ENCODE measurements around the gene HACD4.

DNA sequence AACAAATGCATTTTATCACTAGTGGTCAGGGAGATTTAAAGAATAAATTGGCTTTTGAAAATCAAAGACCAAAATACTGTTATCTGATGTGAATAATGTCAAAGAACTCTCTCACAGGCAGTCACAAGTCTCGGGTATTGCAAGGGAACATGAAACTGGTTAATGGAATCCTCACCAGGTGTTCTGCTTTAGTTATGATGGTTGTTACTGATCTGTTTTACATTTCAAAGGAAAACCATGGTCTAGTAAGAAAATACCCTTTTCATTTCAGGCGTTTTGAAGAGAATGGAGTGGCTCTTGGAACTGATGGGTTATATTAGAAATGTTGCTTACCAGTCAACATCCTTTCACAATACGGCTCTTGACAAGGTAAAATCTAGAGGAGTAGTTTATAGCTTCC is 43.4 kb downstream of the HACD4 start:
- TF ChIP-seq CTCF (IDR thresholded peaks at IDR 0.05): no peak
- no peak for TF ChIP-seq EZH2phosphoT487 (IDR thresholded peaks at IDR 0.05)
- no peak for TF ChIP-seq EZH2 (IDR thresholded peaks at IDR 0.05)
